ENCODE measurements around the gene GPRIN1.

- TF ChIP-seq RCOR1 (IDR thresholded peaks at IDR 0.05; ENCODE audit: insufficient replicate concordance, low read length) (no peak), CTCF (conservative IDR thresholded peaks at IDR 0.05; ENCODE audit: low read depth, low read length) (no peak), POLR2A (IDR thresholded peaks at IDR 0.05; ENCODE audit: low read depth, low read length) (no peak), SMC3 (IDR thresholded peaks at IDR 0.05; ENCODE audit: low read depth, low read length) (no peak), MXI1 (IDR thresholded peaks at IDR 0.05; ENCODE audit: borderline replicate concordance, low read depth, low read length) (no peak), NFE2L2 (IDR thresholded peaks at IDR 0.05; ENCODE audit: low read depth, low read length) (no peak), MAZ (IDR thresholded peaks at IDR 0.05; ENCODE audit: borderline replicate concordance, low read depth, low read length) (no peak), RAD21 (IDR thresholded peaks at IDR 0.05; ENCODE audit: low read length) (no peak)
- TF ChIP-seq, protein P1, sequence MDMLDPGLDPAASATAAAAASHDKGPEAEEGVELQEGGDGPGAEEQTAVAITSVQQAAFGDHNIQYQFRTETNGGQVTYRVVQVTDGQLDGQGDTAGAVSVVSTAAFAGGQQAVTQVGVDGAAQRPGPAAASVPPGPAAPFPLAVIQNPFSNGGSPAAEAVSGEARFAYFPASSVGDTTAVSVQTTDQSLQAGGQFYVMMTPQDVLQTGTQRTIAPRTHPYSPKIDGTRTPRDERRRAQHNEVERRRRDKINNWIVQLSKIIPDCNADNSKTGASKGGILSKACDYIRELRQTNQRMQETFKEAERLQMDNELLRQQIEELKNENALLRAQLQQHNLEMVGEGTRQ (IDR thresholded peaks at IDR 0.05; ENCODE audit: low read depth, low read length): no peak
Measured at GRCh38 chr5:176596689-176597416, 13.1 kb downstream of the GPRIN1 start.

Measured in IMR-90 (cell line).